Ovary (tissue), 9 donors: ENCODE data around the gene DENND1B. TPM values are rescaled to one million over a fixed set of nuclear protein-coding genes. Genes with fewer than 3 reads are reported as not detected.
"Not testable (repeated sequence)": the region's sequence is repeated elsewhere in the genome, so short reads cannot be mapped to it uniquely, and the experiment has no call there.

Experiments
- DNase-seq, 5 donors: peaks; one replicate each; pipeline ENCODE4 v3.0.0-alpha.2; 2019 to 2020
- H3K27ac ChIP-seq, 2 donors: fragments of 200-600 bp; one replicate each; pipeline versions ENCODE4 v1.5.1 to v1.8.0; 2019 to 2022
- H3K27me3 ChIP-seq: fragments of 200-600 bp; one replicate; pipeline ENCODE4 v1.8.0; 2022
- H3K36me3 ChIP-seq: fragments of 200-600 bp; sonication (generic); one replicate; pipeline ENCODE4 v1.5.1; 2019
- H3K4me1 ChIP-seq: one replicate; pipeline ENCODE4 v1.8.1; 2013; ENCODE audit warnings: mild to moderate bottlenecking, moderate library complexity; ENCODE audit not compliant: insufficient read depth
- H3K4me3 ChIP-seq: fragments of 200-600 bp; sonication (generic); one replicate; pipeline ENCODE4 v1.5.1; 2017
- H3K9me3 ChIP-seq, 2 donors: fragments of 200-600 bp in 1 of 2; sonication (generic) in 1 of 2; one replicate each; pipeline versions ENCODE4 v1.5.1 to v1.8.1; 2013 to 2019; ENCODE audit warnings: mild to moderate bottlenecking in 1 of 2, moderate library complexity in 1 of 2
- EP300 ChIP-seq: sonication (generic); formaldehyde crosslinking; IDR thresholded peaks from one replicate; pipeline ENCODE4 v1.6.1; 2017; ENCODE audit warnings: antibody characterized with exemption
- POLR2A ChIP-seq: fragments of 450-650 bp; IDR thresholded peaks from one replicate; pipeline ENCODE4 v1.6.1; 2017; ENCODE audit warnings: antibody characterized with exemption, mild to moderate bottlenecking, moderate library complexity
- WGBS, 3 donors: extraction: QIAGEN DNeasy Blood & Tissue Kit in 1 of 3; methylation state at CpG; one replicate each; pipeline versions ENCODE4 v1.1.5 to v1.1.7; 2013 to 2017; 5-methylcytosine and 5-hydroxymethylcytosine counted together
- intact Hi-C, 4 donors: fragments of 100-400 bp; cut with DNase I; formaldehyde crosslinking; loops; one replicate each; pipeline versions ENCODE4 v1.11.0 to v1.15.1; 2022 to 2023
- polyA plus RNA-seq, 2 donors: library from polyadenylated mRNA; stranded (reverse); fragments of 200-250 nt in 1 of 2; fragments of 350-450 nt in 1 of 2; fragmentation: Illumina TruSeq in 1 of 2; extraction: RNeasy Lipid Tissue Mini Kit (QIAGEN cat#74804) in 1 of 2; gene quantifications; one replicate each; pipeline ENCODE4 v1.2.3, GENCODE V29; 2013 to 2014
- total RNA-seq, 7 donors: library from RNA; depleted of rRNA in 2 of 7; stranded (reverse); fragments of >200 nt in 2 of 7; fragmentation: NEBNext Ultra II Directional in 3 of 7; extraction: Animal tissue kit (Norgen Biotek cat#: 25700) in 3 of 7; gene quantifications; one replicate each; pipeline versions ENCODE4 v1.1.0 to v1.2.4, GENCODE V29; 2016 to 2023
- TF ChIP-seq, protein P1 (sequence below), 3 donors: fragments of 450-650 bp in 2 of 3; fragments of 200-600 bp in 1 of 3; IDR thresholded peaks; one replicate each; pipeline versions ENCODE4 v1.5.1 to v1.8.0; 2016 to 2022; ENCODE audit warnings: antibody characterized with exemption in 3 of 3, mild to moderate bottlenecking in 1 of 3
- donor health status: DM: no; HTN: no; CAD: no; lungs with moderate emphysema.
- donor health status: DM: no; HTN: no; CAD: no.
- donor health status: Bipolar disorder and iron deficiency.
- donor health status: DM: yes; HTN: yes; CAD: no.
- donor health status: DM: no; HTN: no; CAD: no.
- donor health status: DM: yes; HTN: yes; CAD: no.

The DENND1B gene
- total and polyA plus RNA-seq, 9 donors: 2.9 to 20.6 (median 14.1) TPM

DNA sequence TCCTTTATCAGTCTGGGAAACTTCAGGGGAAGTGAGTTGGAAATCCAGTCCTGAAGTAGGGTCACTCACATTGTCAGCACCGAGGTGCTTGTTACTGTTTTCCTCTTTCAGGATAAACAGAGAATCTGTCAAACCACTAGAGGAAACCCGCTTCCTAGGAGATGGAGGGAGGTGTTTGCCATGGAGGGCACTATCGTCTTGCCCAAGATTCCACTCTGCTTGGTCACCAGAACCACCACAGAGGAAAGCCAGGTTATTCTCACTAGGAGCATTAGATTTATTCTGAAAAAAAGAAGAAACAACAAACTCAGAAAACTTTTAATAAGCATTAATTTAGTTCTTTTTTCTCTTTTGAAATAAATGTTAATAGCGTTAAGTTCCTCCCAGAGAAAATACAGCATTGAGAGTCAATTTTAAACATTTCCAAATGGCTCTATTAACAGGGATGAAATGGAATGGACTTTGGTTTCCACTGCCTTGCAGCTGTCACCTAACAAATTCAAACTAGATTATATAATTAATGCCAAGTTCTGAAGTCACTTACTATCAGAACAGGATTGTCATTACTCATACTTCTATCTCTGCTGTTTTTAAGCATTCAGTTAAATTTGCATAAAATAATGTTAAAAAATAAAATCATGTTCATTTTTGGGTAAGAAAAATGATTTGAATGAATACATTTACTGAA is 264.4 kb downstream of the DENND1B start:
- H3K27me3 ChIP-seq: no peaks in the 10 kb centered on the region
- intact Hi-C loops: no loop called here
- WGBS, 3 donors: 92 to 95% (median 93%) methylated on average over 4 of the region's 4 CpGs
- no peaks in the 10 kb centered on the region for H3K36me3 ChIP-seq
- no peak overlapping the region for H3K27ac ChIP-seq
- TF ChIP-seq POLR2A: no peak
- no peak for TF ChIP-seq EP300
- TF ChIP-seq, protein P1, sequence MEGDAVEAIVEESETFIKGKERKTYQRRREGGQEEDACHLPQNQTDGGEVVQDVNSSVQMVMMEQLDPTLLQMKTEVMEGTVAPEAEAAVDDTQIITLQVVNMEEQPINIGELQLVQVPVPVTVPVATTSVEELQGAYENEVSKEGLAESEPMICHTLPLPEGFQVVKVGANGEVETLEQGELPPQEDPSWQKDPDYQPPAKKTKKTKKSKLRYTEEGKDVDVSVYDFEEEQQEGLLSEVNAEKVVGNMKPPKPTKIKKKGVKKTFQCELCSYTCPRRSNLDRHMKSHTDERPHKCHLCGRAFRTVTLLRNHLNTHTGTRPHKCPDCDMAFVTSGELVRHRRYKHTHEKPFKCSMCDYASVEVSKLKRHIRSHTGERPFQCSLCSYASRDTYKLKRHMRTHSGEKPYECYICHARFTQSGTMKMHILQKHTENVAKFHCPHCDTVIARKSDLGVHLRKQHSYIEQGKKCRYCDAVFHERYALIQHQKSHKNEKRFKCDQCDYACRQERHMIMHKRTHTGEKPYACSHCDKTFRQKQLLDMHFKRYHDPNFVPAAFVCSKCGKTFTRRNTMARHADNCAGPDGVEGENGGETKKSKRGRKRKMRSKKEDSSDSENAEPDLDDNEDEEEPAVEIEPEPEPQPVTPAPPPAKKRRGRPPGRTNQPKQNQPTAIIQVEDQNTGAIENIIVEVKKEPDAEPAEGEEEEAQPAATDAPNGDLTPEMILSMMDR (IDR thresholded peaks at IDR 0.05): no peak
- DNase-seq: no peak
- no peaks in the 10 kb centered on the region for H3K4me1 ChIP-seq
- no peak overlapping the region for H3K4me3 ChIP-seq
- no peaks in the 10 kb centered on the region for H3K9me3 ChIP-seq

DNA sequence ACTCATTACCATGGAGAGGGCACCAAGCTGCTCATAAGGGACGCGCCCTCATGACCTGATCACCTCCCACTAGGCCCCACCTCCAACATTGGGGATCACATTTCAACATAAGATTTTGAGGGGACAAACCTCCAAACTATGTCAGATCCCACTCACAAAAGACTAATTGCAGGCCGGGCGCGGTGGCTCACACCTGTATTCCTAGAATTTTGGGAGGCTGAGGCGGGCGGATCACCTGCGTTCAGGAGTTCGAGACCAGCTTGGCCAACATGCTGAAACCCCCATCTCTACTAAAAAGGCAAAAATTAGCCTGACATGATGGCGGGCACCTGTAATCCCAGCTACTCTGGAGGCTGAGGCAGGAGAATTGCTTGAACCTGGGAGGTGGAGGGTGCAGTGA is 278.6 kb downstream of the DENND1B start:
- H3K36me3 ChIP-seq: no peaks in the 10 kb centered on the region
- intact Hi-C loops: no loop called here
- no peaks in the 10 kb centered on the region for H3K27me3 ChIP-seq
- 87 to 89% (median 88%) methylated on average over 10 of the region's 10 CpGs for WGBS, 3 donors
- no peaks in the 10 kb centered on the region for H3K4me1 ChIP-seq
- no peak overlapping the region for H3K4me3 ChIP-seq
- no peak for DNase-seq
- TF ChIP-seq EP300: no peak
- no peak overlapping the region for H3K27ac ChIP-seq
- no peaks in the 10 kb centered on the region for H3K9me3 ChIP-seq

DNA sequence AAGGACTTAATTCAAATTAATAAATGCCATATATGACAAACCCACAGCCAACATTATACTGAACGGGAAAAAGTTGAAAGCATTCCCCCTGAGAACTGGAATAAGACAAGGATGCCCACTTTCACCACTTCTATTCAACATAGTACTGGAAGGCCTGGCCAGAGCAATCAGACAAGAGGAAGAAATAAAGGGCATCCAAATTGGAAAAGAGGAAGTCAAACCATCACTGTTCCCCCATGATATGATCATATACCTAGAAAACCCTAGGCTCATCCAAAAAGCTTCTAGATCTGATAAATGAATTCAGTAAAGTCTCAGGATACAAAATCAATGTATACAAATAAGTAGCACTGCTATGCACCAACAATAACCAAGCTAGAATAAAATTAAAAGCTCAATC is 283.8 kb downstream of the DENND1B start:
- H3K9me3 ChIP-seq, H3K4me1 ChIP-seq, H3K27ac ChIP-seq, H3K27me3 ChIP-seq, H3K4me3 ChIP-seq, DNase-seq, intact Hi-C loops, H3K36me3 ChIP-seq: not testable (repeated sequence)
- WGBS, 3 donors: 96 to 100% (median 96%) methylated on average over 1 of the region's 1 CpG

DNA sequence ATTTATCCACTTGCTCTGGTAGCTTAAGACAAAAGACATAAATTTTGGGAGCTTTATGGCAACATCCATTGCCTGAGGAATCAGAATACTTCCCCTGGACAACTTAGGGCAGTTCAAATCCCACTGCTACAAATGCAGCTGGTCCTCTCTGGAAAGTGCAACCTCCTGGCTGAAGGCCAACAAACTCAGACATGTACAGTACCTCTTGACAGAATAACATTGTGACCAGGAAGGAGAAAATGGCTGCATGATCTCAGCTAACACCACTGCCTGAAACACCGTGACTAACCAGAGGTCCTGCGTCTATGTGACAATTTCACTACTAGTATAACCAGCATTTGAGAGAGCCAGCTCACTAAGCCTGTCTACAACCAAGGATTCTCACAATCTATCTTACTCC is 288.3 kb downstream of the DENND1B start:
- no peaks in the 10 kb centered on the region for H3K27me3 ChIP-seq
- no peaks in the 10 kb centered on the region for H3K4me1 ChIP-seq
- TF ChIP-seq POLR2A (no peak), EP300 (no peak)
- TF ChIP-seq, protein P1 (IDR thresholded peaks at IDR 0.05): no peak
- intact Hi-C loops: no loop called here
- no peak for DNase-seq
- H3K36me3 ChIP-seq: no peaks in the 10 kb centered on the region
- H3K27ac ChIP-seq: no peak overlapping the region
- no peak overlapping the region for H3K4me3 ChIP-seq
- 84 to 94% (median 90%) methylated on average over 2 of the region's 2 CpGs for whole genome bisulfite sequencing, 3 donors
- no peaks in the 10 kb centered on the region for H3K9me3 ChIP-seq

DNA sequence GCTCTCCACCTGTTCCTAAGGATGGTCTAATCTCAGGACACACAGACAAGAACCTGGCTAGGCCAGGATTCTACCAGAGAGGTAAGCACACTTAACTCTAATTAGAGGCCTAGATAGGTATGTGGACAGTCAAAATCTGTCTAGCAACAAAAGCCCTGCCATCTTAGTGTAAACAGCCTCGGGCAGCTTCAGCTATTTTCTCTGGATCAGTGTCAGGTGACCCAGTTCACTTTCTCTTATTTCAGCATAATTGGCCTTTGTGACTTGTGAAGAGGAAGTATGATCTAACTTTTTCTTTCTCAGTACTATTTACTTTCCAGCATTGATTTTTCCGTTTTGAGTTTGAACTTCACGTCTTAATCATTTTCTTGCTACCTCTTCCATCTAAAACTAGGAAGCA is 289.5 kb downstream of the DENND1B start:
- no peak overlapping the region for H3K4me3 ChIP-seq
- H3K4me1 ChIP-seq: no peaks in the 10 kb centered on the region
- no peaks in the 10 kb centered on the region for H3K9me3 ChIP-seq
- H3K27me3 ChIP-seq: no peaks in the 10 kb centered on the region
- H3K36me3 ChIP-seq: no peaks in the 10 kb centered on the region
- intact Hi-C loops: no loop called here
- no peak for TF ChIP-seq POLR2A
- TF ChIP-seq, protein P1 (IDR thresholded peaks at IDR 0.05): no peak
- TF ChIP-seq EP300: no peak
- WGBS, 3 donors: 79 to 86% (median 83%) methylated on average over 3 of the region's 3 CpGs
- DNase-seq: no peak
- H3K27ac ChIP-seq: no peak overlapping the region
